Measurements from ENCODE around the gene ACTG1. TPM values are rescaled to one million over a fixed set of nuclear protein-coding genes. Genes with fewer than 3 reads are reported as not detected.

Gene ACTG1
- total and polyA plus RNA-seq, 2 of the 13 experiments (the other 11 are each of a cell fraction or from before 2014, with no cell fraction given), result 973 to 1,138 TPM

GRCh38 chr17:81487487-81488275 is 24.9 kb downstream of the ACTG1 start (continued):
- TF ChIP-seq ZNF567 (CRISPR knock-in tag; IDR thresholded peaks at IDR 0.05; ENCODE audit: borderline replicate concordance) (peak; percentile 90; the same call in 1 of the 2 replicates), ZNF232 (CRISPR knock-in tag; IDR thresholded peaks at IDR 0.05; ENCODE audit: borderline replicate concordance) (0 out of 2 replicates have a peak, but pooled peaks have one; percentile 51), TFDP1 (CRISPR knock-in tag; IDR thresholded peaks at IDR 0.05; ENCODE audit: borderline replicate concordance) (peak; percentile 92), SUZ12 (IDR thresholded peaks at IDR 0.05; ENCODE audit: low read depth, low read length) (no peak), ZNF354B (CRISPR knock-in tag; IDR thresholded peaks at IDR 0.05) (no peak), MED8 (CRISPR knock-in tag; IDR thresholded peaks at IDR 0.05; ENCODE audit: insufficient replicate concordance) (no peak), PAWR (CRISPR knock-in tag; IDR thresholded peaks at IDR 0.05; ENCODE audit: borderline replicate concordance) (0 out of 2 replicates have a peak, but pooled peaks have one; percentile 52), ETS1 (CRISPR knock-in tag; IDR thresholded peaks at IDR 0.05) (no peak), ZNF609 (CRISPR knock-in tag; IDR thresholded peaks at IDR 0.05; ENCODE audit: borderline replicate concordance) (no peak; the same call in 1 of the 2 replicates), ZBTB37 (CRISPR knock-in tag; IDR thresholded peaks at IDR 0.05) (no peak), RXRB (CRISPR knock-in tag; IDR thresholded peaks at IDR 0.05; ENCODE audit: borderline replicate concordance) (peak; percentile 39; the same call in 1 of the 2 replicates), ZC3H4 (CRISPR knock-in tag; IDR thresholded peaks at IDR 0.05; ENCODE audit: borderline replicate concordance) (no peak), HBP1 (CRISPR knock-in tag; IDR thresholded peaks at IDR 0.05; ENCODE audit: low read depth) (0 out of 2 replicates have a peak, but pooled peaks have one; percentile 38), BCL3 (CRISPR knock-in tag; IDR thresholded peaks at IDR 0.05) (peak; percentile 78; the same call in 1 of the 2 replicates), ZFP1 (CRISPR knock-in tag; IDR thresholded peaks at IDR 0.05) (no peak), CEBPG (CRISPR knock-in tag; IDR thresholded peaks at IDR 0.05) (no peak), RBM39 (IDR thresholded peaks at IDR 0.05; ENCODE audit: low read depth, low read length, poor library complexity, severe bottlenecking) (no peak)
